NCI-H2029 treated with DMSO at 0.1 percent for 48 hours (cell line): ENCODE results near the gene ZP3.
"Not testable (repeated sequence)": the region's sequence is repeated elsewhere in the genome, so short reads cannot be mapped to it uniquely, and the experiment has no call there.

ENCODE experiments used
- DNase-seq: peaks from one replicate; lab custom pipeline; 2025; lab: John Stamatoyannopoulos, UW

Gene ZP3

DNA sequence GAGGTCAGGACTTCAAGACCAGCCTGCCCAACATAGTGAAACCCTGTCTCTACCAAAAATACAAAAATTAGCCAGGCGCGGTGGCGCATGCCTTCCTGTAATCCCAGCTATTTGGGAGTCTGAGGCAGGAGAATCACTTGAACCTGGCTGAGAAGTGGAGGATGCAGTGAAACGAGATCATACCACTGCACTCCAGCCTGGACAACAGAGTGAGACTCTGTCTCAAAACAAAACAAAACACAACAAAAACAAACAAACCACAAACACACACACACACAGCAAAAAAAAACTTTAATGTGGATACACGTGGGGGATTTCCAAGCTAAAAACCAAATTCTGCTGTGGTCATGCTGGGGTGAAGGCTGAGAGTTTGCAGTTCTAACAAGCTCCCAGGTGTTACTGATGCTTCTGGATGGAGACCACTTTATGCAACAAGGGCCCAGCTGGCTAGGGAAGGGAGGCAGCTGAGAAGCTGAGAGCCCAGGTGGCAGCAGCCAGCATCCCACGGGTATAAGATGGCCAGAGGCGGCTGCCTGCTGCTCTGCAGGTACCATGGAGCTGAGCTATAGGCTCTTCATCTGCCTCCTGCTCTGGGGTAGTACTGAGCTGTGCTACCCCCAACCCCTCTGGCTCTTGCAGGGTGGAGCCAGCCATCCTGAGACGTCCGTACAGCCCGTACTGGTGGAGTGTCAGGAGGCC is at the start of gene ZP3:
ZP3 (plus strand) TSS at position 538 of the 699 bp plus-strand sequence; CDS start at position 553, 15 bp downstream.
- DNase-seq: no peak

DNA sequence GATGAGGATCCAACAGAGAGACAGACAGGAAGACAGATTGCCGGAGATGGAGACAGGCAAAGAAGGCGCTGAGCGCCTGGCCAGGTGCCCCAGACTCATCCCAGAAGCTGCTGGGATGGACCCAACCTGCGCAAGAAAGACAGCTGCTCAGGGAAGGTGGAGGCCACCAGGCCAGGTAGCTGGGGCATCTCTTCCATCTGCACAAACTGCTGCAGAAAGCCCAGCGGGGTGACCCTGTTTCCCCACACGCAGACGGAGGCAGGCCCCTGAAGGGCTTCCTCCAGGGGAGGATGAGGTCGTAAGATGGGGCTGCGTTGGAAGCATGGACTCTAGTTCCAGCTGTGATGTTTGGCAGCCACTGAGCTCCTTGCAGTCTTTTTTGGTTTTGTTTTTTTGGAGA is 49.5 kb upstream of the ZP3 start:
- no peak for DNase-seq

DNA sequence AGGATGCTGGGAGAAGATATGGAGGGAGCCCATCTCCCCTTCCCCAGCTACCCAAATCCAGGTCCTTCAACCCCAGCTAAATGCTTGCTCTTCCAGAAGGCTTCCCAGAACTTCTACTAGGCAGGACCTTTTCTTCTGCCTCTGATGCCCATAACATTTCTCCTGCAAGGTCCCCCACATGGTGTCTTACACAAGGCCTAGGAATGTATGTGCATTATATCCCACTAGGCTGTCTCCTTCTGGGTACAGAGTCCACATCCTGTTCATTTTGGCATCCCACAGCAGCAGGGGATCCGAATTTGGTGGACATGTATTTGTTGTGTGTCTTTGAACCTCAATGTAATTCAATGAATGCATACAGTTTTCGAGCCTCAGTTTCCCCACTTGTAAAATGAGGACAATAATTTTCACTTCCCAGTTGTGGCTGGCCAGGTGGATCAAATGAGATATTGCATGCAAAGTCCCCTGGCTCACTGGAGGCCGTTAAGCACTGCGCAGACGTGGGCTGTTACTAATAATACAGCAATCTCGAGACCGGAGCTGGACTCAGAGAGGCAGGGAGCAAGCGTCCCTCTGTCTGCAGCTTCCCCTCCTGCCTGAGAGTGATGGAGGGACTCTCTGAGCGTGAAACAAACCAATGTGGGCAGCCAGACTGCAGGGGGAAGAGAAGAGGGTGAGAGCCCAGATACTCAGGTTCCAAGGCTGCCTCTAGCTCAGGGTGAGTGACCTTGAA is 47.4 kb upstream of the ZP3 start:
- DNase-seq: no peak

DNA sequence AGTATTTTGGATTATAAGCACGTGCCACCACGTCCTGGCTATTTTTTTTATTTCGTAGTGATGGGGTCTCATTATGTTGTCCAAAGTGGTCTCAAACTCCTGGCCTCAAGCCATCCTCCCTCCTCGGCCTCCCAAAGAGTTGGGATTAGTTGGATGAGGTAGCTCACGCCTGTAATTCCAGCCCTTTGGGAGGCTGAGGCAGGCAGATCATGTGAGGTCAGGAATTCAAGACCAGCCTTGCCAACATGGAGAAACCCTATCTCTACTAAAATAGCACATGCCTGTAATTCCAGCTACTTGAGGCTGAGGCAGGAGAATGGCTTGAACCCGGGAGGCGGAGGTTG is 44.2 kb upstream of the ZP3 start:
- no peak for DNase-seq

DNA sequence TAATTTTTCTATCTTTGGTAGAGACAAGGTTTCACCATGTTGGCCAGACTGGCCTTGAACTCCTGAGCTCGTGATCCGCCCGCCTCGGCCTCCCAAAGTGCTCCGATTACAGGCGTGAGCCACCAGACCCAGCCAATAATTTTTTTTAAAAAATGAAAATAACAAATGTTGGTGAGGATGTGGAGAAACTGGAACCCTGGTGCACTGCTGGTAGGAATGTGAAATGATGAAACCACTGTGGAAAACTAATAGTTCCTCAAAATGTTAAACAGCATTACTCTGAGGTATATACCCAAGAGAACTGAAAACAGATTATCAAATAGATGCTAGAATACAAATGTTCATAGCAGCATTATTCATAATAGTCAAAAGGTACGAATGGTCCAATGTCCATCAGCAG is 42.9 kb upstream of the ZP3 start:
- no peak for DNase-seq

DNA sequence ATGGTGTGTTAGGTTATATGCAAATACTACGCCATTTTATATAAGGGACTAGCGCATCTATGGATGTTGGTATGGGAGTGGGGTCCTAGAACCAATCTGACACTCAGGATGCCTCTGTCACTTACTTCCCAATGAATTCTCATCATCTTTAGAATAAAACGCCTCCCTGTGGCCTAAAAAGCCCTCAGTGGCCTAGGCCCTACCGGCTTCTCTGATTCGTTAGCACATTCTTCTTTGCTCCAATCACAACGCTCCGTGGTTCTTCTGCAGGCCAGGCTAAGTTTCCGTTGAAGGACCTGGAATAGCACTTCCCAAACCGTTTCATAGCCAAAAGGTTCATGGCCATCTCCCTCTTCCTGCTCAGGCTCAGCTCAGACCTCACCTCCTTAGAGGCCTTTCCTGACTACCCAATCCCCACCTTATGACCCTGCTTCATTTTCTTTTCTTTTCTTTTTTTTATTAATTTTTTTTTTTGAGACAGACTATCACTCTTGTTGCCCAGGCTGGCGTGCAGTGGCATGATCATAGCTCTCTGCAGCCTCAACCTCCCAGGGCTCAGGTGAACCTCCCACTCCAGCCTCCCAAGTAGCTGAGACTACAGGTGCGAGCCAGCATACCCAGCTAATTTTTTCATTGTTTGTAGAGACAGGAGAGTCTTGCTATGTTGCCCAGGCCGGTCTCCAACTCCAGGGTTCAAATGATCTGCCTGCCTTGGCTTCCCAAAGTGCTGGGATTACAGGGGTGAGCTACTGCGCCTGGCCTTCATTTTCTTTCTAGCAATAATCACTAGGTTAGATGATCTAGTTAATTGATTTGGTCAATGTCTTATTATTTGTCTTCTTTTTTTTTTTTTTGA is 41.4 kb upstream of the ZP3 start:
- no peak for DNase-seq

DNA sequence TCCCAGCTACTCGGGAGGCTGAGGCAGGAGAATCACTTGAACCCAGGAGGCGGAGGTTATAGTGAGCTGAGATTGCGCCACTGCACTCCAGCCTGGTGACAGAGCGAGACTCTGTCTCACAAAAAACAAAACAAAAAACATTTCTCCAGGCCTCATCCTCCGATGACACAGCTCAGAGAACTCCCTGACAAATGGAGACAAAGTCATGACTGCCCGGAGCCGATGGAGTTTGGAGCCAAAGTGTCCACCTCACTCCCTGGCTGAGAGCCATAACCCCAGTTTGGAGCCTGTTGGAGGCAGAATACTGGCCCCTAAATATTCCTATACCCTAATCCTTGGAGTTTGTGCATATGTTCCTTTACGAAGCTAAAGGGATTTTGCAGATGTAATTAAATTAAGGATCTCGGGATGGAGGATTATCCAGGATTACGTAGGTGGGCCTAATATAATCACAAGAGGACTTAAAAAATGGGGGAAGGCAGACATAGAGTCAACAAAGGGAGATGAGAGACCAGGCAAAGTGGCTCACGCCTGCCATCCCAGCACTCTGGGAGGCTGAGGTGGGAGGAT is 38.0 kb upstream of the ZP3 start:
- no peak for DNase-seq

DNA sequence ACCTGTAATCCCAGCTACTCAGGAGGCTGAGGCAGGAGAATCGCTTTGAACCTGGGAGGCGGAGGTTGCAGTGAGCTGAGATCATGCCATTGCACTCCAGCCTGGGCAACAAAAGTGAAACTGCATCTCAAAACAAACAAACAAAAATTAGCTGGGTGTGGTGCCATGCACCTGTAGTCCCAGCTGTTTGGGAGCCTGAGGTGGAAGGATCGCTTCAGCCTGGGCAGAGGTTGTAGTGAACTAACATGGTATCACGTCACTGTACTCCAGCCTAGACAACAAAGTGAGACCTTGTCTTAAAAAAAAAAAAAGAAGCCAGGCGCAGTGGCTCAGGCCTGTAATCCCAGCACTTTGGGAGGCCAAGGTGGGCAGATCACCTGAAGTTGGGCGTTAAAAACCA is 37.0 kb upstream of the ZP3 start:
- DNase-seq: not testable (repeated sequence)

DNA sequence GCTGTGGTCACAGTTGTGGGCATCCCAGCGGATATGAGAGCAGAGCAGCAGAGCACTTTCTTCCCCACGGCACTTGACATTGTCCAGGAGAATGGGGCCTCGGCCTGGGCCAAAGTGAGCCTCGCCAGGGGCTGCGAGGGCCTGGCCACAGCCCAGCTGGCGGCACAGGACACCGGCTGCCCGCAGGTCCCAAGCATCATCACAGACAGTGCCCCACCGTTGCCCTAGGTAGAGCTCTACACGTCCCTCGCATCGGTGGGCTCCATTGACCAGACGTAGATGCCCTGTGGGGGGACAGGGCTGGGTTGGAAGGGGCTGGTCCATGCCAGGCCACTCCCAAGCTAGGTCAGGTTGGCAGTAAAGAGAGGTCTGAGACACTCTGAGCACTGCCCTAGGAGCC is 34.7 kb upstream of the ZP3 start:
- no peak for DNase-seq

DNA sequence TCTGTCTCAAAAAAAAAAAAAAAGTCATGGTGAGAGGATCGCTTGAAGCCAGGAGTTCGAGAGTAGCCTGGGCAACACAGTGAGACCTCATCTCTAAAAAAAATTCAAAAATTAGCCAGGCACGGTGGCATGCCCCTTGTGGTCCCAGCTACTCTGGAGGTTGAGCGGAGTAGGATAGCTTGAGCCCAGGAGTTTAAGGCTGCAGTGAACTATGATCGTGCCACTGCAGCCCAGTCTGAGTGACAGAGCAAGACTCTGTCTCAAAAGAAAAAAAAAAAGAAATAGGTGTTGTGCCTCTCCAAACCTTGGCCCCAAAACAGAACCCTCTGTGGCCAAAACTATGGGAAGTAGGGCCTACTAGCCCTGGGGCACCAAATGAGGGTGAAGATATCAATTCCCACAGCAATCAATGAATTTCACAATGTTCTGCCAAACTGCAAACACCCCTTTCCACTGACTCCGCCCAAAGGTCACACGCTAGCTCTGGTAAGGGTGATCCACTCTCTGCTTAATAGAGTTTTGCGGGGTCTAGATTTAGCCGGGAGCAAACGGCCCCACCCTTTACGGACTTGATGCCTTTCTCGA is 32.1 kb upstream of the ZP3 start:
- DNase-seq: no peak

DNA sequence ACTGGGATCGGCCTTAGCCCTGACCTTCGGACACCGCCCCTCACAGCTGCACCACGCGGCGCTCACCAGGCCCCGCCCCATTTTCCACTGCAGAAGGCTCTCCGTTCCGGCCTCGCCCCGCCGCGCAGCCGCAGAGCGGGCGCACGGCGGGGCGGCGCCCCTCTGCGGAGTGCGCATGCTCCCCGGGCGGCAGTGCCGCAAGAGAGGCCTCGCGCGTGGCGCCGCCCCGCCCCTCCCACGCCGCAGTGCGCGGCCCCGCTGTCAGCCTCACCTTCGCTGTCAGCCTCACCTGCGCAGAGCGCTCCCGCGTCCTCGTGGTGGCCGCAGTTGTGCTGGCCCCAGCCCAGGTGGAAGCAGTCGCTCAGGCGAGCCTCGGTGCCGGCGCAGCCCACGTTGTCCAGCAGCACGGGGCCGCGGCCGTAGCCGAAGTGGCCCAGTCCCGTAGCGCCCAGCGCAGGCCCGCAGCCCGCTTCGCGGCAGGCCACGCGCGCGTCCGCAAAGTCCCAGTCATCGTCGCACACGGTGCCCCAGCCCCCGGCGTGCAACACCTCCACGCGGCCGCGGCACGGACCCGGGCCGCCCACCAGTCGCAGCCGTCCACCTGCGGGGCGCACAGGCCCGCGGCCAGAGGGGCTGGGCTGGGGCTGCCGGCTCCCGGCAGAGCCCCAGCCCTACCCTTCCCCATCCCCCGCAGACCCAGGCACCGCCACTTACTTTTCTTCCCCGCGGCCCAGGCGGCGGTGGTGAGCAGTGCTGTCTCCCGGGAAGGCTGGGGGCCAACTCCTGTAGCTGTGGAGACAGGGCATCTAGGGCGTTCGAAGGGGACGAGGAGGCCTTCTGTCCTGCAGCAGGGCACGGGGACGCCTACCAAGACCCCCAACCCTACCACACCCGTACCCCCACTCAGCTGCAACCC is 31.4 kb upstream of the ZP3 start:
- DNase-seq: peak; percentile 23

DNA sequence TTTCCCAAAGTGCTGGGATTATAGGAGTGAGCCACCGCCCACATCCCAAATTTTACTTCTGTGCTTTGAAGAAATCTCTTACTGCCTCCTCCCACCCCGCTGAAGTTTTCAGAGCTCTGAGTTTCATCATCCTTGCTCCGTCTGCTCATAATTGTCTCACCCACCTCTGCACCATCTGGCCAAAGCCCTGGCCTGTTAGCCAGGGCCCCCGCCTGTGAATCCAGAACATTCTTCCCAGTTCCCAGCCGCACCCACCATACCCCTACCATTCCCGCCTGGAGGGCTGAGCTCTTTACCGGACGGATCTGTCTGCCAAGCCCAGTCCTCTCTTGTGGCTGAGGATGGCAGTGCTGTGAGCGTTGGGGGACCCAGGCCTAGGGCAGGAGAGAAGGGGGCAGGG is 29.8 kb upstream of the ZP3 start:
- DNase-seq: no peak

DNA sequence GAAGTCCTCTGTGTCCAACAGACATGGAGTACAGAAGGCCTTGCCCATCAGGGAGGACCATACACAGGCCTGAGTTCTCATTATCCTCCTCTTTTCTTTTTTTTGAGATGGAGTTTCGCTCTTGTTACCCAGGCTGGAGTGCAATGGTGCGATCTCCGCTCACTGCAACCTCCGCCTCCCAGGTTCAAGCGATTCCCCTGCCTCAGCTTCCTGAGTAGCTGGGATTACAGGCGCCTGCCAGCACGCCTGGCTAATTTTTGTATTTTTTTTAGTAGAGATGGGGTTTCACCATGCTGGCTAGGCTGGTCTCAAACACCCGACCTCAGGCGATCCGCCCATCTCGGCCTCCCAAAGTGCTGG is 29.2 kb upstream of the ZP3 start:
- not testable (repeated sequence) for DNase-seq

DNA sequence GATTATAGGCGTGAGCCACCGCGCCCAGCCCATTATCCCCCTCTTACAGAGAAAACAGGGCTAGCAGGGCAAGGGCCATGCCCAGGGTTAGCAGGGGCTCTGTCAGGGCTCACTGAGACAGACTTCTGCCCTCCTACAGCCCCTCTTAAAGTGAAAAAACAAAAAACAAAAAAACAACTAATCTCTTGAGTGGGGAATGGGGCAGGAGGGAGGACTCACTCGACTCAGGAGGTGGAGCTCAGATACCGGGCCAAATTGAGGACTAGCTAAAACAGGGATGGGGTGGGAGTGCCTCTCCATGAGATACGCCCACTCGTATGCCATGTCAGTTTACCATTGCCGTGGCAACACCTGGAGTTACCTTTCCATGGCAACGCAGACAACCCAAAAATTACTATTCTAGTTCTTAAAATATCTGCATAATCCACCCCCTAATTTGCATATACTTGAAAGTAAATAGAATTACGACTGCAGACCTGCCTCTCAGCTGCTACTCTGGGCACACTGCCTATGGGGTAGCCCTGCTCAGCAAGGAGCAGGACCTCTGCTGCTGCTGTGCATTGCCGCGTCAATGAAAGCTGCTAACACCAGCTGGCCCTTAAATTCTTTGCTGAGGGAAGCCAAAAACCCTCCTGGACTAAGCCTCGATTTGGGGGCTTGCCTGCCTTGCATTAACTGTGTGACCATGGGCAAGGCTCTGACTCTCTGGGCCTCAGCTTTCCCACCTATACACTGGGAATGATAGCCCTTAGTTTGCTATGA is 28.6 kb upstream of the ZP3 start:
- DNase-seq: no peak

DNA sequence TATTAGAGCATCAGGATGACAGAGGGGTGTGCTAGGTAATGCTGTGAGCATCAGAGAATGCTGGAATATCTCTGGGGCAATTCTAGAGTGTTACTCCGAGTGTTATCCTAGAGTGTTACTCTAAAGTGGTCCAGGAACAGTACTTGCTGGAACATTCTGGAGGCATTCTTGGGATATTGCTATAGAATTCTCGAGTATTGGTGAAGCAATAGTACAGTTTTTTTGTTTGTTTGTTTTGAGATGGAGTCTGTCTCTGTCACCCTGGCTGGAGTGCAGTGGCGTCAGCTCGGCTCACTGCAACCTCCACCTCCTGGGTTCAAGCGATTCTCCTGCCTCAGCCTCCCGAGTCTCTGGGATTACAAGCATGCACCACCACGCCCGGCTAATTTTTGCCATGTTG is 27.9 kb upstream of the ZP3 start:
- no peak for DNase-seq

DNA sequence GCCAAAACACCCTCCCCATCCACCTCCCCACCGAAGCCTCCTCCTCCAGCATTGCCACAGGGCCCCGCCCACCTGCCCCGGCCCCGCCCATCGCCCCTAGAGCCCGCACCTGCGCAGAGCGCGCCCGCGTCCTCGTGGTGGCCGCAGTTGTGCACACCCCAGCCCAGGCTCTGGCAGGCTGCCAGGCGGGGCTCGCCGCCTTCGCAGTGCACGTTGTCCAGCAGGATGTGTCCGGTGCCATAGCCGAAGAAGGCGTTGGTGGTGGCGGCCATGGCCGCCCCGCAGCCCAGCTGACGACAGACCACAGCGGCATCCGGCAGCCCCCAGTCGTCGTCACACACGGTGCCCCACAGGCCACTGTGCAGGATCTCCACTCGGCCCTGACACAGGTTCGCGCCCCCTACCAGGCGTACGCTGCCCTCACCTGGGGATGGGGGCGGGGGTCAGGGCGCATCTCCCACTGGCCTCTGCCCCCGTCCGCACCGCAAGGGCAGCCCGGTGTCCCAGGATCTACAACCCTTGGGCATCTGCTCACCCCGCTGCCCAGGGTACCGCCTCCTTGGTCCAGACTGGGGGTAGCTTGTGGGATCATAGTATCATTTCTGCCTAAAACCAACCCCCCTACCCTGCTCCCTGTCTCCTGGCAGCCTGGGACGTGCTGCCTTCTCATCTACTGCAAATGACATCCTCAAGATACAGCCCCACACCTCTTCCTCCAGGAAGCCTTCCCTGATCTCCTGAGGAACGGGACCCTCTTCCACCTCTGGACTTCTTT is 27.2 kb upstream of the ZP3 start:
- DNase-seq: no peak

DNA sequence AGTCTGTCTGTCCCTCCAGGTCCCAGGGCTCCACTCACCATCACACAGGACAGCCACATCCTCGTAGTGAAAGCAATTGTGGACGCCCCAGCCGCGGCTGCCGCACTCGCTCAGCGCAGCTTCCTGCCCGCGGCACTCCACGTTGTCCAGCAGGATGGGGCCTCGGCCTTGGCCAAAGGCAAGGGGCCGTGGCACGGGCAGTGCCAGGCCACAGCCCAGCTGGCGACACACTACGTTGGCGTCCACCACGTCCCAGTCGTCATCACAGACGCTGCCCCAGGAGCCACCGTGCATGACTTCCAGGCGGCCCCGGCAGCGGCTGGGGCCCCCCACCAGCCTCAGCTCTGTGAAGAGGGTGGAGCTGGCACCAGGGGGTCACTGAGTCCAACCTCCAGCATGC is 24.5 kb upstream of the ZP3 start:
- no peak for DNase-seq

DNA sequence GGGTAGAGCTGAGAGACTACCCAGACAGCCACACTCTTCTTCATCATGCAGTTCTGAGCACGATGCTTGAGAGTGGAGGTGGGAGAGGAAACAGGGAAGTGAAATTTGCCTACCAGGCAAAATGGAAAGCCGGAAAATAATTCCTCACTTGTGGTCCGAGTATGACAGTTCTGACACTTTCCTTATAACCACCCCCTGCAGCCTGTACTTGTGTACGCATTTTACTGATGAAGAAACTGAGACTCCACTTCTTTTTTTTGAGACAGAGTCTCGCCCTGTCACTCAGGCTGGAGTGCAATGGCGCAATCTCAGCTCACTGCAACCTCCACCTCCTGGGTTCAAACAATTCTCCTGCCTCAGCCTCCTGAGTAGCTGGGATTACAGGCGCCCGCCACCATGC is 21.7 kb upstream of the ZP3 start:
- DNase-seq: not testable (repeated sequence)

DNA sequence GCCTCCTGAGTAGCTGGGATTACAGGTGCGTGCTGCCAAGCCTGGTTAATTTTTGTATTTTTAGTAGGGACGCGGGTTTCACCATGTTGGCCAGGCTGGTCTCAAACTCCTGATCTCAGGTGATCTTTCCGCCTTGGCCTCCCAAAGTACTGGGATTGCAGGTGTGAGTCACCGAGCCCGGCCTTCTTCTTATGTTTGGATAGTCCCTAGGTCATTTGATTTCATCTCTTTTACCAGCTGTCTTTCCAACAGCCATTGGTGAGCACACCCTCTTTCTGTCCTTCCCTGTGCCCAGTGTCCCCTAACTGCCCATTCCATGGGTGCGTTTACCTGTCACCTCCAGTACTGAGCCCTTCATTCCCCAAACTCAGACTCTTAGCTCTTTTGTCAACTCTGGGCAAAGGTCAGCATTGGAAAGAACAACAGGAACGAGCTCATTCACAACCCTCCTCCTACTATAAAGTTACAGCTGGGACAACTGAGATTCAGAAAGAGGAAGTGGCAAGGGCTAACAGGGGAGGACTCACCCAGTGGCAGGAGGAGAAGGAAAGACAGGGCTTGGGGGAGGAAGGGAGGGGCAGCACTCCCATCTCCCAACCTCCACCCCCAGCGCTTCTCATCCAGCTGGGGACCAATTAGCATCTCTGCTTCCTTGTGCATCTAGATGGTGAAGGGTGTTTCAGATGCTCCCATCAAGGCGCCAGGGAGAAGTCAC is 20.8 kb upstream of the ZP3 start:
- no peak for DNase-seq
